Stimulated activated CD4-positive, alpha-beta T cell treated with anti-CD3 and anti-CD28 coated beads, Interleukin-2, amount 100 ng/mL, for 4 hours (primary cell): Measurements from ENCODE around the gene SSX5.
"Not testable (repeated sequence)": the region's sequence is repeated elsewhere in the genome, so short reads cannot be mapped to it uniquely, and the experiment has no call there.

Experiments
- DNase-seq: peaks from one replicate; pipeline ENCODE4 v3.0.0-alpha.2; 2020; ENCODE audit warnings: low read depth

SSX5 gene

GRCh38 chrX:48196745-48197201 is at the start of gene SSX5:
SSX5 (minus strand) TSS chrX:48196795; CDS start chrX:48195358, 1,437 bp downstream.
- no peak for DNase-seq

GRCh38 chrX:48224196-48224595 is 27.6 kb upstream of the SSX5 start:
- not testable (repeated sequence) for DNase-seq

- DNase-seq = not testable (repeated sequence)
Measured at GRCh38 chrX:48214341-48214740, 17.7 kb upstream of the SSX5 start.

GRCh38 chrX:48190024-48190423 is 6.6 kb downstream of the SSX5 start:
- not testable (repeated sequence) for DNase-seq

GRCh38 chrX:48181882-48182281 is 14.7 kb downstream of the SSX5 start:
- DNase-seq = not testable (repeated sequence)

- no peak for DNase-seq
Measured at GRCh38 chrX:48180811-48181210, 15.8 kb downstream of the SSX5 start.

- DNase-seq = no peak
Measured at GRCh38 chrX:48179691-48180090, 16.9 kb downstream of the SSX5 start.

GRCh38 chrX:48166322-48166721 is 30.3 kb downstream of the SSX5 start:
- not testable (repeated sequence) for DNase-seq

GRCh38 chrX:48165241-48165640 is 31.4 kb downstream of the SSX5 start:
- no peak for DNase-seq

GRCh38 chrX:48156014-48156413 is 40.6 kb downstream of the SSX5 start:
- no peak for DNase-seq

- no peak for DNase-seq
Measured at GRCh38 chrX:48154796-48155195, 41.8 kb downstream of the SSX5 start.

GRCh38 chrX:48153769-48154168 is 42.8 kb downstream of the SSX5 start:
- no peak for DNase-seq

- peak; percentile 25 for DNase-seq
Measured at GRCh38 chrX:48142697-48143096, 53.9 kb downstream of the SSX5 start.

- DNase-seq = not testable (repeated sequence)
Measured at GRCh38 chrX:48141810-48142508, 54.6 kb downstream of the SSX5 start.

- not testable (repeated sequence) for DNase-seq
Measured at GRCh38 chrX:48139076-48139475, 57.5 kb downstream of the SSX5 start.
